ENCODE measurements around the gene MGST2. TPM values are rescaled to one million over a fixed set of nuclear protein-coding genes. Genes with fewer than 3 reads are reported as not detected.

The MGST2 gene
- 10.0 and 17.5 TPM in 2 replicates for polyA plus RNA-seq (2011; rRNA removed)
- 2.7 and 3.8 TPM in 2 replicates for polyA minus RNA-seq (2011; rRNA and poly(A)+ RNA removed)

GRCh38 chr4:139665690-139666529, at the start of gene MGST2:
Gene MGST2, plus strand, starts transcription at chr4:139665819. Its CDS starts 201 bp downstream, at chr4:139666020.
- H3K4me3 ChIP-seq (ENCODE audit: low read depth, low read length): peak within 1 kb of the TSS; percentile 44
- no peak for DNase-seq (ENCODE audit: low read depth)
- ChIA-PET CTCF (interaction anchor here (0.7 to 3.6 kb wide), 5 partner anchors 8 to 68 kb away, joined by 3 to 19 read pairs (median 5); no protein-coding TSS in a partner anchor), POLR2A (no interaction called here)
- no peak for TF ChIP-seq CTCF (IDR thresholded peaks at IDR 0.05; ENCODE audit: insufficient read depth, low read depth, low read length)
- no peaks in the 10 kb centered on the region for H3K36me3 ChIP-seq (ENCODE audit: control insufficient read depth, insufficient read depth, low read length)
- H3K27me3 ChIP-seq (ENCODE audit: control insufficient read depth, insufficient read depth, low read length): no peaks in the 10 kb centered on the region

GRCh38 chr4:139617702-139618490, 47.7 kb upstream of the MGST2 start:
- Histone ChIP-seq H3K4me3 (ENCODE audit: low read depth, low read length) (no peak overlapping the region), H3K27me3 (ENCODE audit: control insufficient read depth, insufficient read depth, low read length) (no peaks in the 10 kb centered on the region), H3K36me3 (ENCODE audit: control insufficient read depth, insufficient read depth, low read length) (no peaks in the 10 kb centered on the region)
- POLR2A ChIA-PET: no interaction called here
- DNase-seq (ENCODE audit: low read depth): no peak
- CTCF ChIA-PET: interaction anchor here (0.6 to 5.4 kb wide), 9 partner anchors 8 to 818 kb away, joined by 3 to 38 read pairs (median 8); no protein-coding TSS in a partner anchor
- peak; percentile 59 for TF ChIP-seq CTCF (IDR thresholded peaks at IDR 0.05; ENCODE audit: insufficient read depth, low read depth, low read length)

- Histone ChIP-seq H3K36me3 (ENCODE audit: control insufficient read depth, insufficient read depth, low read length) (no peaks in the 10 kb centered on the region), H3K27me3 (ENCODE audit: control insufficient read depth, insufficient read depth, low read length) (no peaks in the 10 kb centered on the region; the same call in 1 of the 2 replicates), H3K4me3 (ENCODE audit: low read depth, low read length) (no peak overlapping the region)
- no peak for DNase-seq (ENCODE audit: low read depth)
- peak; percentile 57 for TF ChIP-seq CTCF (IDR thresholded peaks at IDR 0.05; ENCODE audit: insufficient read depth, low read depth, low read length)
- CTCF ChIA-PET: interaction anchor here (0.7 to 5.4 kb wide), 16 partner anchors 8 to 308 kb away, joined by 3 to 38 read pairs (median 4); no protein-coding TSS in a partner anchor
- POLR2A ChIA-PET: no interaction called here
These were observed 46.0 kb upstream of the MGST2 start for GRCh38 chr4:139619644-139620043.

GRCh38 chr4:139622901-139623381, 42.7 kb upstream of the MGST2 start:
- H3K36me3 ChIP-seq (ENCODE audit: control insufficient read depth, insufficient read depth, low read length): no peaks in the 10 kb centered on the region
- TF ChIP-seq CTCF (IDR thresholded peaks at IDR 0.05; ENCODE audit: insufficient read depth, low read depth, low read length): no peak
- no peak for DNase-seq (ENCODE audit: low read depth)
- no peak overlapping the region for H3K4me3 ChIP-seq (ENCODE audit: low read depth, low read length)
- CTCF ChIA-PET: interaction anchor here (1.0 to 1.1 kb wide), 2 partner anchors 18 to 35 kb away, joined by 3 to 5 read pairs; no protein-coding TSS in a partner anchor
- POLR2A ChIA-PET: no interaction called here
- H3K27me3 ChIP-seq (ENCODE audit: control insufficient read depth, insufficient read depth, low read length): peaks cover 7% of the 10 kb centered on the region
